ENCODE results near the gene ATG14.
A peak's percentile ranks its signal among the peaks of the same experiment; 100 is the strongest.
"Not testable (repeated sequence)": the region's sequence is repeated elsewhere in the genome, so short reads cannot be mapped to it uniquely, and the experiment has no call there.

The ATG14 gene

GRCh38 chr14:55352201-55352600, 59.4 kb downstream of the ATG14 start:
- DNase-seq (ENCODE audit: low read depth in 4 of 4, low spot score in 1 of 4) = no peak

- DNase-seq (ENCODE audit: low read depth in 4 of 4, low spot score in 1 of 4) = no peak
These were observed 60.5 kb downstream of the ATG14 start for GRCh38 chr14:55351111-55351510.

- no peak for DNase-seq (ENCODE audit: low read depth in 4 of 4, low spot score in 1 of 4)
These were observed 61.2 kb downstream of the ATG14 start for GRCh38 chr14:55350461-55350860.

GRCh38 chr14:55349565-55349964, 62.1 kb downstream of the ATG14 start:
- DNase-seq (ENCODE audit: low read depth in 4 of 4, low spot score in 1 of 4) = no peak

- no peak for DNase-seq (ENCODE audit: low read depth in 4 of 4, low spot score in 1 of 4)
These were observed 62.7 kb downstream of the ATG14 start for GRCh38 chr14:55348766-55349453.

- DNase-seq (ENCODE audit: low read depth in 4 of 4, low spot score in 1 of 4) = no peak
These were observed 63.9 kb downstream of the ATG14 start for GRCh38 chr14:55347748-55348147.

GRCh38 chr14:55347040-55347439, 64.6 kb downstream of the ATG14 start:
- DNase-seq (ENCODE audit: low read depth in 4 of 4, low spot score in 1 of 4) = no peak

- not testable (repeated sequence) for DNase-seq (ENCODE audit: low read depth in 4 of 4, low spot score in 1 of 4)
These were observed 67.0 kb downstream of the ATG14 start for GRCh38 chr14:55344582-55345163.

GRCh38 chr14:55341781-55342180, 69.8 kb downstream of the ATG14 start:
- no peak for DNase-seq (ENCODE audit: low read depth in 4 of 4, low spot score in 1 of 4)

GRCh38 chr14:55340482-55340881, 71.1 kb downstream of the ATG14 start:
- DNase-seq (ENCODE audit: low read depth in 4 of 4, low spot score in 1 of 4) = no peak

GRCh38 chr14:55339770-55340169, 71.9 kb downstream of the ATG14 start:
- DNase-seq (ENCODE audit: low read depth in 4 of 4, low spot score in 1 of 4) = no peak

- no peak for DNase-seq (ENCODE audit: low read depth in 4 of 4, low spot score in 1 of 4)
These were observed 74.9 kb downstream of the ATG14 start for GRCh38 chr14:55336691-55337090.

GRCh38 chr14:55336162-55336561, 75.5 kb downstream of the ATG14 start:
- no peak for DNase-seq (ENCODE audit: low read depth in 4 of 4, low spot score in 1 of 4)

GRCh38 chr14:55333711-55334485, 77.7 kb downstream of the ATG14 start:
- DNase-seq (ENCODE audit: low read depth in 4 of 4, low spot score in 1 of 4) = no peak

GRCh38 chr14:55332654-55333570, 78.7 kb downstream of the ATG14 start:
- no peak for DNase-seq (ENCODE audit: low read depth in 4 of 4, low spot score in 1 of 4)

- peak in 1 of 4 experiments; percentile 42 for DNase-seq (ENCODE audit: low read depth in 4 of 4, low spot score in 1 of 4)
These were observed 81.5 kb downstream of the ATG14 start for GRCh38 chr14:55329999-55330710.

GRCh38 chr14:55328317-55328716, 83.3 kb downstream of the ATG14 start:
- DNase-seq (ENCODE audit: low read depth in 4 of 4, low spot score in 1 of 4) = no peak

GRCh38 chr14:55327179-55327578, 84.5 kb downstream of the ATG14 start:
- DNase-seq (ENCODE audit: low read depth in 4 of 4, low spot score in 1 of 4) = no peak

GRCh38 chr14:55324812-55325211, 86.8 kb downstream of the ATG14 start:
- DNase-seq (ENCODE audit: low read depth in 4 of 4, low spot score in 1 of 4) = no peak

- no peak for DNase-seq (ENCODE audit: low read depth in 4 of 4, low spot score in 1 of 4)
These were observed 87.7 kb downstream of the ATG14 start for GRCh38 chr14:55323910-55324309.

- DNase-seq (ENCODE audit: low read depth in 4 of 4, low spot score in 1 of 4) = no peak
These were observed 92.9 kb downstream of the ATG14 start for GRCh38 chr14:55318694-55319093.

Measured in stimulated activated CD4-positive, alpha-beta T cell treated with anti-CD3 and anti-CD28 coated beads, Interleukin-1b, Interleukin-23, amount 100 ng/mL, for 24 hours (primary cell).